ENCODE data around the gene CBX2.

- TF ChIP-seq, protein P1, sequence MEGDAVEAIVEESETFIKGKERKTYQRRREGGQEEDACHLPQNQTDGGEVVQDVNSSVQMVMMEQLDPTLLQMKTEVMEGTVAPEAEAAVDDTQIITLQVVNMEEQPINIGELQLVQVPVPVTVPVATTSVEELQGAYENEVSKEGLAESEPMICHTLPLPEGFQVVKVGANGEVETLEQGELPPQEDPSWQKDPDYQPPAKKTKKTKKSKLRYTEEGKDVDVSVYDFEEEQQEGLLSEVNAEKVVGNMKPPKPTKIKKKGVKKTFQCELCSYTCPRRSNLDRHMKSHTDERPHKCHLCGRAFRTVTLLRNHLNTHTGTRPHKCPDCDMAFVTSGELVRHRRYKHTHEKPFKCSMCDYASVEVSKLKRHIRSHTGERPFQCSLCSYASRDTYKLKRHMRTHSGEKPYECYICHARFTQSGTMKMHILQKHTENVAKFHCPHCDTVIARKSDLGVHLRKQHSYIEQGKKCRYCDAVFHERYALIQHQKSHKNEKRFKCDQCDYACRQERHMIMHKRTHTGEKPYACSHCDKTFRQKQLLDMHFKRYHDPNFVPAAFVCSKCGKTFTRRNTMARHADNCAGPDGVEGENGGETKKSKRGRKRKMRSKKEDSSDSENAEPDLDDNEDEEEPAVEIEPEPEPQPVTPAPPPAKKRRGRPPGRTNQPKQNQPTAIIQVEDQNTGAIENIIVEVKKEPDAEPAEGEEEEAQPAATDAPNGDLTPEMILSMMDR (IDR thresholded peaks at IDR 0.05; ENCODE audit: insufficient read depth, low read length), result no peak
- TF ChIP-seq GABPA (IDR thresholded peaks at IDR 0.05; ENCODE audit: low read depth), result no peak
- TF ChIP-seq REST (IDR thresholded peaks at IDR 0.05; ENCODE audit: insufficient replicate concordance, low read depth), result no peak
Measured at GRCh38 chr17:79799174-79799537, 21.2 kb downstream of the CBX2 start.

All from HL-60 (cell line).